PC-3 (cell line): ENCODE data around the gene P4HB.

ENCODE experiments used
- CTCF ChIP-seq: fragments of 300-600 bp; sonication (generic); conservative IDR thresholded peaks from 2 replicates; pipeline ENCODE4 v1.5.1; 2017; ENCODE audit warnings: antibody characterized with exemption, low read depth, mild to moderate bottlenecking, low read length
- EZH2 ChIP-seq: fragments of 300-600 bp; sonication (generic); IDR thresholded peaks from one replicate; pipeline ENCODE4 v1.6.1; 2017; ENCODE audit warnings: antibody characterized with exemption, mild to moderate bottlenecking, low read length; ENCODE audit not compliant: unreplicated experiment

- TF ChIP-seq EZH2 (no peak), CTCF (no peak)
Measured at GRCh38 chr17:81815646-81815986, 44.7 kb downstream of the P4HB start.
